Activated CD4-positive, alpha-beta T cell treated with anti-CD3 and anti-CD28 coated beads, Interleukin-2, amount 50 U/mL, for 16 hours (primary cell): Measurements from ENCODE around the gene CPHXL.

ENCODE experiments used
- DNase-seq: peaks from one replicate; pipeline ENCODE4 v3.0.0-alpha.2; 2020

Gene CPHXL

GRCh38 chr16:75697571-75697970, 28.7 kb downstream of the CPHXL start:
- DNase-seq, result no peak

DNA sequence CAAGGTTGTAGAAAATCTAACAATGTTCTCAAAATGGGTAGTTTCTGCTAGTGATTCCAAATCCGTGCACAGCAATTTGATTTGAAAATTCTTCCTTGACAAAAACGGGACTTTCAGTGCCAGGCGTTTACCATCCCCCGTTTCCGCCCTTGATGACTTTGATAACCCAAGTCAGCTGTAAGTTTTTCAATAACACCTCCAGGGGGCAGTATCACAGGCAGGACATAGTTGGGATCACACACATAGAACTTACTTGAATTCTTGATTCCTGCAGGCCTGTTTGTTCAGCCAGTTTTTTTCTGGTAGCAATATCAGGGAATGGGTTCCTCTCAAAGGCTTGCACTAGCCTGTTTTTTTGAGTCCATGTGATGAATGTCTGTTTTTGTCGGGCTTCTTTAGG, 30.6 kb downstream of the CPHXL start:
- peak; percentile 6 for DNase-seq

GRCh38 chr16:75687361-75687760, 38.9 kb downstream of the CPHXL start:
- no peak for DNase-seq

DNA sequence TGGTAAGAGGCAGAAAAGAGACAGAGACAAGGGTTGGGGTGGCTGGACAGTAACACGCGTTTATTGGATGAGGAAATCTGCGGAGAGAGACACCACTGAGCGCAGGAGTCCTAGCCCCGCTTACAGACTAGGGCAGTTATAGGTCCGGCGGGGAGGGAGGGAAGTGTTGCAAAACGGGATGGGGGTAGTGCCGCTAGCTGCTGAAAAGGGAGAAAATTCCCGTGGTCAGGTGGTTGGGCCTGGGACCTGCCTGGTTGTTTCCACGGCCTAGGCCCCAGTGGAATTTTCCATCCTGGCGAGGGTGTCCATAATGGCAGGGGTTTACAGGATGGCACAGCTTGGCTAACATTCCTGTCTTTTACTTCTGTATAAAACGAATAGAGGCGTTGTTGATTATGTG, 44.0 kb downstream of the CPHXL start:
- no peak for DNase-seq

- no peak for DNase-seq
Observed at GRCh38 chr16:75679366-75679765, 46.9 kb downstream of the CPHXL start.

DNA sequence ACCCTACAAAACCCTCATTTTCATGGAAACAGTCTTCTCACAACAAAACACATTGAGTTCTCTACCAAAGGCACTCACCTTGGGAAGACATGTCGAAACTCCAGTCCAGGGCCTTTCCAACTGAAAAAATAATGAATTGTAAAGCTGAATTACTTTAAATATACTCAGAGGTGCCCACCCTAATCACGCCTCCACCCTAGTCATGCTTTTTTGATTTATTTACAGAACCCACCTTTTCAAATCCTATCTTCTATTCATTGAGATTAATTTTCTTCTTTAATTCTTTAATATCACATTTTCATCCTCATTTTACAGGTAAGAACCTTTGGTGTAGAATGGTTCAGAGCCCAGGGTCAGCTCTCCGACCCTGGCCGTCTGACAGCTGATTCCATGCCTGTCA, 49.4 kb downstream of the CPHXL start, which contains the start of gene CPHXL2:
Gene CPHXL2, minus strand, starts transcription at position 101 of the 400 bp plus-strand sequence. Its CDS starts 10 bp downstream, at position 91.
- DNase-seq, result no peak

GRCh38 chr16:75667503-75667902, 58.8 kb downstream of the CPHXL start:
- no peak for DNase-seq
